HUDEP-2 (cell line): ENCODE results near the gene COQ6.
"Not testable (repeated sequence)": the region's sequence is repeated elsewhere in the genome, so short reads cannot be mapped to it uniquely, and the experiment has no call there.

Source experiments
- DNase-seq, 76 experiments: peaks; one replicate each; lab custom pipeline; 2025; ENCODE audit not compliant: unreplicated experiment in 76 of 76; lab: John Stamatoyannopoulos, UW

The COQ6 gene

GRCh38 chr14:73949752-73950734 is at the start of gene COQ6, which contains the start of gene FAM161B:
COQ6 (plus strand) TSS chr14:73950302; CDS start chr14:73950333, 31 bp downstream.
FAM161B (minus strand) TSS chr14:73950094; CDS start chr14:73950026, 68 bp downstream.
- peak; percentile 52 to 97 (median 92) for DNase-seq

DNA sequence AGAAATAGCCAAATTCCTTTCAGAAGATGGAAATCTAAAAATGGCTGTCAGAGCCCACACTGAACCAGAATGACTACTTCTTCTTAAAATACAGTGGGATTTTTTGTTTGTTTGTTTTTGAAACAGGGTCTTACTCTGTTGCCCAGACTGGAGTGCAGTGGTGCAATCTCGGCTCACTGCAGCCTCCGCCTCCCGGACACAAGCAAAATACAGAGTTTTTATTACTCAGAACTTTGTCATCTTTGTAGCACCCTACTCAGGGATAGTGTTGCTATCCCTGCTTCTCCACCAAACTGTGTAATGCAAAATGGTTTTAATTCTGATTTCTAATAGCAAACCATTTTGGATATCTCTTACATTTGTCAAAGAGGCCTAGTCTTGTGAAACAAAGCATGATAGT is 47.1 kb upstream of the COQ6 start:
- no peak for DNase-seq

GRCh38 chr14:73909681-73910080 is 40.4 kb upstream of the COQ6 start:
- DNase-seq, result no peak

DNA sequence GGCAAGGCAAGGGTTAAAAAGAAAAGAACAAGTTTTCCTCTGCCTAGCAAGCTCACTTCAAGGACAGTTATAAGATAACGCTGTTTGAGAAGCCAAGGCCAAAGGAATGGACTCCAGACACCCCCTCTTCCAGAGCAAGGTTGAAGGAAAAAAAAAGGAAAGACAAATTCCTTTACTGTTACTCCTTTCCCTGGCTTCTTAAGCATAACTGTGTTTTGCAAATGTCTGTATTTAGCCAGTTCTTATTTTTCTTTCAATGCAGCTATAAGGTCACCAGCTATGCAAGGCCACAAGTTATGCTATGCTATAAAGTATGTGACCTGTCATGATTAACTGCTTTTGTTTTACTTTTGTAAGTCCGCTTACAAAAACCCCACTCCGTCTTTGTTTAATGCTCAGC is 36.8 kb upstream of the COQ6 start:
- no peak for DNase-seq

- DNase-seq, result no peak
These were observed 33.8 kb upstream of the COQ6 start for GRCh38 chr14:73916324-73916723.

- DNase-seq, result not testable (repeated sequence)
These were observed 30.6 kb upstream of the COQ6 start for GRCh38 chr14:73919457-73919856.

DNA sequence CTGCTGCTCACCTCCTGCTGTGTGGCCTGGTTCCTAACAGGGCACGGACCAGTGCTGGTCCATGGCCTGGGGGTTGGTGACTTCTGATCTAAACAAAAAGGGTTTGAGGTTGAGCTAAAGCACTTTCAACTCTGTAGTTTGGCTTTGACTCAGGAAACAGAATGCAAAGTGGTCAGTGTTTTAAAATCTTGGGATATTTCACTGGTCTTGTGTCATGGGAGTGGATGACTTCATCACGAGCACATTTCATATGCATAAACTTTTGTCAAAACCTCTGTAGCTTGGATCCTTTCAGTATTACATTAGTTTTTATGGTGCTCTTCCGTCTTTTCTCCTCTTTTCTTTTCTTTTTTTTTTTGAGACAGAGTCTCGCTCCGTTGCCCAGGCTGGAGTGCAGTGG is 25.8 kb upstream of the COQ6 start:
- no peak for DNase-seq

DNA sequence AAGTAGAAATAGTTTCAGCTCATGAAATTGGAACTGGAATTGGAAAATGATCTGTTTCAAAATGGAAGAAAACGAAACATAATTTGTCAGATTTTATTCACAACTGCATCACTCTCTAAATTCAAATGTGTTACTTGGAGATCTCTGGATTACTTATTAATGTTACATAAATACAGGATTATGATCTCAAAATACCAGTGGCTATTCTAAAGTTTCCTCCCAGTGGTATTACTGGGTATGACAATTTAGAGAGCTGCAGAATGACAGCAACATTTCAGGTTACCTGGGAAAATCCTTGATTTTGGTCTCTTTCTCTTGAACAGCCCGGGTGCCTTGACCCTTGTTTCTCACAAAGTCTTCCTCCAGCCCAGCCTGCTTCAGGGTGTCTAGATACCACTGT is 14.4 kb upstream of the COQ6 start:
- peak in 2 of 76 experiments; percentile 12 to 13 for DNase-seq

GRCh38 chr14:73936548-73936947 is 13.6 kb upstream of the COQ6 start:
- DNase-seq, result no peak

- no peak for DNase-seq
These were observed 13.1 kb upstream of the COQ6 start for GRCh38 chr14:73937012-73937411.

- DNase-seq, result no peak
These were observed 7.9 kb upstream of the COQ6 start for GRCh38 chr14:73942180-73942579.

DNA sequence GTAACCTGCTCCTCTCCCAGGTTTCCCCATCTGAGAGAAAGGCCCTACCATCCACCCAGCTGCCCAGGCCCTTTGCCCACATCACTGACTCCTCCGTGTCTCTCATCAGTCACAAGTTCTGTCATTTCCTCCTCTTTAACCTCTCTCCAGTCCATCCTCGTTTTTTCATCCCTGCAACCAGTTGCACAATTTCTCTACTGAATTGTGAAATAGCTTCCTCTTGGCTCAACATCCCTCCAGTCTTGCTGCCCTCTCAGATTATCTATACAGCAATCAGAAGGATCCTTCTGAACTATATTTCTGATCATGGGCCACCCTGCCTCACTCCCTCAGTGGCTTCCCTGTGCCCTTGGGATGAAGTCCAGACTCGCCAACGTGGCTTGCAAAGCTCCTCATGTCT is 7.0 kb upstream of the COQ6 start:
- DNase-seq, result no peak

- DNase-seq, result no peak
These were observed 5.5 kb upstream of the COQ6 start for GRCh38 chr14:73944432-73945158.

- no peak for DNase-seq
These were observed 4.9 kb upstream of the COQ6 start for GRCh38 chr14:73945159-73945670.

DNA sequence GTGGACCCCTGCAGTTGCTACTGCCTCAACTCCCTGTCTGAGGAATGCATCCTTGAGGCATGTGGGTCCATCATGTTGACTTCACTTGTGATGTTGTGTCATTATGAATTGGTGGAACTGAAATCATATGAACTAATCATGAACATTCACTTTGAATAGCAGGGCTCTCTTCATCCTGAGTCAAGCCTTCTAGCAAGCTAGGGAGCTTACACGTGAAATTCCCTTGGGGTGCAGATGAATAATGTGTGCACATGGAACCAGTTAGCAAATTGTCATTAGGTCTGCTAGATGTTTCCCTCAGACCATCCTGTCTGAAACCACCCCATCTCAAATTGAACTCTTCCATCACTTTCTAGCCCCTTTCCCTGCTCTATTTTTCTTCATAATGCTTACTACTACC is 3.6 kb downstream of the COQ6 start:
- no peak for DNase-seq

GRCh38 chr14:73955674-73956073 is 5.6 kb downstream of the COQ6 start:
- DNase-seq, result no peak

DNA sequence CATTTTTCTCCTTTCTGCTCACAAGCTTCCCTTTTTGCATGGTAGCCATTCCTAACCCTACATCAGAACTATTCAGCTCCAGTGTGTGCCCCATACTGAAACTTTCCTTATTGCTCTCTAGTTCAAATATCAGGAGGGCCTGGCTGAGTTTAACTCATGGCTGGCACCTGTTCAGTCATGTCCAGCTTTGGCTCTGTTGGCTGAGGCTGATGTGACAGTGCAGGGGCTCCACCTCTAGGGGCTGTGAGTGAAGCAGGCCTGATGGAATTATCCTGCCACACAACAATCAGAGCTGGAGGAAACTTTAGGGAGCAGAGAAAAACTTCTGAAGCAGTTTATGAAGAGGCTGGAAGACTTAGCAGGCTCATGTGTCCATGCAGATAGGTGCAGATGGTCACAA is 8.5 kb downstream of the COQ6 start:
- no peak for DNase-seq

DNA sequence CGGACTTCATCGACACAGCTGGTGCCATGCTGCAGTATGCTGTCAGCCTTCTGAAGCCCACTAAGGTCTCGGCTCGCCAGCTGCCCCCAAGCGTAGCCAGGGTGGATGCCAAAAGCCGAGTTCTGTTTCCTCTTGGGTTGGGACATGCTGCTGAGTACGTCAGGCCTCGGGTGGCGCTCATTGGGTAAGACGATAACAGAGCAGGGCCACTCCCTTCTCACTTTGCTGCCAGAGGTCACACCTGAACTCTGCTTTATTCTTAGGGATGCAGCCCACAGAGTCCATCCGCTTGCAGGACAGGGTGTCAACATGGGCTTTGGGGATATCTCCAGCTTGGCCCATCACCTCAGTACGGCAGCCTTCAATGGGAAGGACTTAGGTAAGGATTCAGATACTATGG is 11.1 kb downstream of the COQ6 start:
- DNase-seq, result no peak

- DNase-seq, result no peak
These were observed 15.1 kb downstream of the COQ6 start for GRCh38 chr14:73965216-73965615.

DNA sequence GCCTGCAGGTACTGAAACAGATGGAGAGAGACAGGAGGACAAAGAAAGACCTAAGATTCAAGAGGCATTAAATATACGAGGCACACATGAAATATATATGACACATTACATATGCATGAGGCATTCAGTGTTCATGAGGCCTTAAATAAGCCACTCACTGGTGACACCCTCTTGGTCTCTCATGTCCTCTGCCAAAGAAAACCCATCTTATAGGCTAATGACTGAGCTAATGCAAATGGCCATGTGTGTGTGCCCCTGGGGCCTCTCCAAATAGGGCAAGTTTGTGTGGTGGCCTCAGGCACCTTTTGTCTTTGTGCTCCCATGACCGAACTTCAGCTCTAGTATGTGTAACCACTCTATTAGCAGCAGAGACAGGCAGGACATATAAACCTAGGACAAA is 18.8 kb downstream of the COQ6 start:
- no peak for DNase-seq

DNA sequence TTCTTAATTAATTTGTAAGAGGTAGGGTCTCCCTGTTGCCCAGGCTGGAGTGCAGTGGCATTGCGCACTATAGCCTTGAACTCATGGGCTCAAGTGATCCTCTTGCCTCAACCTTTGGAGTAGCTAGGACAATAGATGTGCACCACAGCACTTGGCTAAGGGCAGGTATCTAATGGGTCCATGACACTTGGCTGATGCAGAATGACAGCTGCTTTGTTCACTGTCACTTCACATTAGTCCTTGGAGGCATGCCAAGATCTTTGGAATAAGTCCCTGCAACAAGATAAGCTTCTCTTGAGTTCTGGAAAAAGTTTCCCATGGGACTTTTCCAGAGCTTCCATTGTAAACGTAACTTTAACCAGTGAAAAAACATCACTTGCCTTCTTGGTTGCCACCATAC is 23.4 kb downstream of the COQ6 start:
- peak in 1 of 76 experiments; percentile 2 for DNase-seq
